ENCODE results near the gene DXO.

DXO gene

DNA sequence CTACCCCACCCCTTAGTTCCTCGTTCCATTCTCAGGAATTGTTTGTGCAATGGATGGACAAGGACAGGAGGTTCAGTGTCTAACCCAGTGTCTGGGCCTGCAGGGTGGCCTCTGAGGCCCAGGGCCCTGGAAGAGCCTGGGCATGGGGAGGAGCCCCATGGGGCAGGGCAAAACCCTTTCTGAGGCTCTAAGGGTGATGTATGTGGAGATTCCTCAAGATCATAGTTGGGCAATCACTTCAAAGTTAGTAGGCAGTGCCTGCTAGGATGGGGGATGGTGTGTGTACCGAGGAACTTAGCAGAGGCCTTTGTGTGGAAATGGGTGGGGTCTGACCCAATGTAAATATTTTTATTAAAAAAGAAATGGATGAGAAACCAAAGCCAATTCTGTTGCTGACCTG is 51.1 kb downstream of the DXO start:
- DNase-seq, result no peak

Measured in stimulated activated CD4-positive, alpha-beta T cell treated with anti-CD3 and anti-CD28 coated beads, Interleukin-12 subunit alpha, Interleukin-12 subunit beta, amount 100 ng/mL, for 4 hours (primary cell).